ENCODE measurements around the gene UROC1. TPM values are rescaled to one million over a fixed set of nuclear protein-coding genes. Genes with fewer than 3 reads are reported as not detected.

UROC1 gene
- total and polyA plus RNA-seq, 2 of the 4 experiments (the other 2 are of a cell fraction): not detected

GRCh38 chr3:126434264-126434590 is 83.3 kb downstream of the UROC1 start:
- Histone ChIP-seq H2AK5ac (ENCODE audit: low read depth, low read length) (no peak overlapping the region), H3K9ac (ENCODE audit: low read depth, low read length) (no peak overlapping the region), H3K56ac (ENCODE audit: extremely low read depth, insufficient read depth, low read length) (no peak overlapping the region), H2BK5ac (ENCODE audit: low read depth, low read length, poor library complexity, severe bottlenecking) (no peak overlapping the region), H3K4me2 (ENCODE audit: low read depth, low read length) (no peak overlapping the region), H2BK120ac (ENCODE audit: low read depth, low read length) (no peak overlapping the region), H3K4me1 (ENCODE audit: control insufficient read depth, insufficient read depth, low read length) (no peaks in the 10 kb centered on the region), H2BK20ac (ENCODE audit: low read depth, low read length) (no peak overlapping the region), H3K4me3 (ENCODE audit: insufficient read depth, low read depth, low read length) (no peak overlapping the region), H3K9me1 (ENCODE audit: insufficient read depth, low read length) (no peaks in the 10 kb centered on the region; the same call in 1 of the 2 replicates), H4K5ac (ENCODE audit: low read depth, low read length) (no peak overlapping the region), H4K91ac (ENCODE audit: insufficient read depth, low read depth, low read length) (no peak overlapping the region), H2AK9ac (replicated peaks; ENCODE audit: low read depth, low read length, poor library complexity) (no peak overlapping the region), H3K23ac (ENCODE audit: low read depth, low read length) (no peak overlapping the region), H3K79me1 (ENCODE audit: low read depth in 1 of 2, low read length in 2 of 2) (no peaks in the 10 kb centered on the region), H4K8ac (ENCODE audit: low read depth in 2 of 2, low read length in 2 of 2) (no peak overlapping the region), H3K4ac (ENCODE audit: low read depth, low read length) (no peak overlapping the region), H3K36me3 (ENCODE audit: control insufficient read depth, insufficient read depth, low read length) (peaks cover 2% of the 10 kb centered on the region; the same call in 1 of the 2 replicates), H3K9me3 (ENCODE audit: control insufficient read depth, insufficient read depth, low read length) (no peaks in the 10 kb centered on the region), H4K20me1 (ENCODE audit: insufficient read depth, low read length) (no peaks in the 10 kb centered on the region), H3K18ac (ENCODE audit: low read depth, low read length) (no peak overlapping the region), H2AFZ (replicated peaks; ENCODE audit: low read length, poor library complexity) (no peak overlapping the region), H3K27ac (ENCODE audit: insufficient read depth, low read length) (no peak overlapping the region), H3K27me3 (ENCODE audit: control insufficient read depth, insufficient read depth, low read length) (no peaks in the 10 kb centered on the region), H3K14ac (replicated peaks; ENCODE audit: low read depth, low read length) (no peak overlapping the region), H2BK15ac (ENCODE audit: low read depth, low read length) (no peak overlapping the region)
- POLR2A ChIA-PET (ENCODE audit: unreplicated experiment): no interaction called here
- no TSS peak for BruUV-seq (replicated peaks)
- WGBS, 2 experiments (ENCODE audit: extremely low coverage in 2 of 2, insufficient read length in 1 of 2): no CpG with 5 or more reads among the region's 6 CpGs
- dilution Hi-C loops (cut with HindIII; ENCODE audit: low sequenced_read_pairs, unreplicated experiment) (no loop called here), intact Hi-C loops (cut with micrococcal nuclease) (no loop called here), in situ Hi-C loops (cut with MboI; ENCODE audit: low sequenced_read_pairs) (no loop called here)
- no peak for TF ChIP-seq RAD21 (IDR thresholded peaks at IDR 0.05; ENCODE audit: low read length)
- TF ChIP-seq MAZ (IDR thresholded peaks at IDR 0.05; ENCODE audit: borderline replicate concordance, low read depth, low read length): no peak
- no peak for TF ChIP-seq MAFK (IDR thresholded peaks at IDR 0.05; ENCODE audit: low read depth, low read length)
- TF ChIP-seq CEBPB (IDR thresholded peaks at IDR 0.05; ENCODE audit: low read depth, low read length): no peak
- no peak for TF ChIP-seq RFX5 (IDR thresholded peaks at IDR 0.05; ENCODE audit: low read depth, low read length)
- no peak for TF ChIP-seq CHD1 (IDR thresholded peaks at IDR 0.05; ENCODE audit: low read depth, low read length)
- TF ChIP-seq POLR2A (IDR thresholded peaks at IDR 0.05; ENCODE audit: low read depth, low read length): no peak
- TF ChIP-seq CTCF (conservative IDR thresholded peaks at IDR 0.05; ENCODE audit: low read depth, low read length): no peak
- TF ChIP-seq ELK1 (IDR thresholded peaks at IDR 0.05; ENCODE audit: borderline replicate concordance, low read depth, low read length): no peak
- TF ChIP-seq SMC3 (IDR thresholded peaks at IDR 0.05; ENCODE audit: low read depth, low read length): no peak
- no peak for TF ChIP-seq MXI1 (IDR thresholded peaks at IDR 0.05; ENCODE audit: borderline replicate concordance, low read depth, low read length)
- TF ChIP-seq FOS (IDR thresholded peaks at IDR 0.05; ENCODE audit: low read depth, low read length): no peak
- no peak for TF ChIP-seq NFE2L2 (IDR thresholded peaks at IDR 0.05; ENCODE audit: low read depth, low read length)
- CTCF ChIA-PET: no interaction called here
- DNase-seq (no peak), ATAC-seq (ENCODE audit: low read depth) (no peak)
